M059J (cell line): ENCODE results near the gene AFMID. TPM values are rescaled to one million over a fixed set of nuclear protein-coding genes. Genes with fewer than 3 reads are reported as not detected.
"Not testable (repeated sequence)": the region's sequence is repeated elsewhere in the genome, so short reads cannot be mapped to it uniquely, and the experiment has no call there.

ENCODE experiments used
- DNase-seq: peaks from one replicate; pipeline ENCODE4 v3.0.0-alpha.2; 2012; ENCODE audit warnings: low read depth
- total RNA-seq: library from RNA; depleted of rRNA; stranded (reverse); fragments of >200 nt; shearing (Covaris generic); gene quantifications from 2 replicates; pipeline ENCODE4 v1.2.3, GENCODE V29; 2014

AFMID gene
- total RNA-seq, 1 experiment from 2014 or later, result 9.7 TPM

DNA sequence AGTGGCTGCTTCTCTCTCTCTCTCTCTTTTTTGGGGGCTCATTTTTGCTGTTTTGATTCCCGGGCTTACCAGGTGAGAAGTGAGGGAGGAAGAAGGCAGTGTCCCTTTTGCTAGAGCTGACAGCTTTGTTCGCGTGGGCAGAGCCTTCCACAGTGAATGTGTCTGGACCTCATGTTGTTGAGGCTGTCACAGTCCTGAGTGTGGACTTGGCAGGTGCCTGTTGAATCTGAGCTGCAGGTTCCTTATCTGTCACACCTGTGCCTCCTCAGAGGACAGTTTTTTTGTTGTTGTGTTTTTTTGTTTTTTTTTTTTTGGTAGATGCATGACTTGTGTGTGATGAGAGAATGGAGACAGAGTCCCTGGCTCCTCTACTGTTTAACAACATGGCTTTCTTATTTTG is 36.6 kb downstream of the AFMID start:
- no peak for DNase-seq

DNA sequence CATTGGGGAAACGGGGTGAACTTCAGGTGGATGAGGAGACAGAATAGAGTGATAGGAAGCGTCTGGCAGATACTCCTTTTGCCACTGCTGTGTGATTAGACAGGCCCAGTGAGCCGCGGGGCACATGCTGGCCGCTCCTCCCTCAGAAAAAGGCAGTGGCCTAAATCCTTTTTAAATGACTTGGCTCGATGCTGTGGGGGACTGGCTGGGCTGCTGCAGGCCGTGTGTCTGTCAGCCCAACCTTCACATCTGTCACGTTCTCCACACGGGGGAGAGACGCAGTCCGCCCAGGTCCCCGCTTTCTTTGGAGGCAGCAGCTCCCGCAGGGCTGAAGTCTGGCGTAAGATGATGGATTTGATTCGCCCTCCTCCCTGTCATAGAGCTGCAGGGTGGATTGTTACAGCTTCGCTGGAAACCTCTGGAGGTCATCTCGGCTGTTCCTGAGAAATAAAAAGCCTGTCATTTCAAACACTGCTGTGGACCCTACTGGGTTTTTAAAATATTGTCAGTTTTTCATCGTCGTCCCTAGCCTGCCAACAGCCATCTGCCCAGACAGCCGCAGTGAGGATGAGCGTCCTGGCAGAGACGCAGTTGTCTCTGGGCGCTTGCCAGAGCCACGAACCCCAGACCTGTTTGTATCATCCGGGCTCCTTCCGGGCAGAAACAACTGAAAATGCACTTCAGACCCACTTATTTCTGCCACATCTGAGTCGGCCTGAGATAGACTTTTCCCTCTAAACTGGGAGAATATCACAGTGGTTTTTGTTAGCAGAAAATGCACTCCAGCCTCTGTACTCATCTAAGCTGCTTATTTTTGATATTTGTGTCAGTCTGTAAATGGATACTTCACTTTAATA is 37.3 kb downstream of the AFMID start:
- no peak for DNase-seq

DNA sequence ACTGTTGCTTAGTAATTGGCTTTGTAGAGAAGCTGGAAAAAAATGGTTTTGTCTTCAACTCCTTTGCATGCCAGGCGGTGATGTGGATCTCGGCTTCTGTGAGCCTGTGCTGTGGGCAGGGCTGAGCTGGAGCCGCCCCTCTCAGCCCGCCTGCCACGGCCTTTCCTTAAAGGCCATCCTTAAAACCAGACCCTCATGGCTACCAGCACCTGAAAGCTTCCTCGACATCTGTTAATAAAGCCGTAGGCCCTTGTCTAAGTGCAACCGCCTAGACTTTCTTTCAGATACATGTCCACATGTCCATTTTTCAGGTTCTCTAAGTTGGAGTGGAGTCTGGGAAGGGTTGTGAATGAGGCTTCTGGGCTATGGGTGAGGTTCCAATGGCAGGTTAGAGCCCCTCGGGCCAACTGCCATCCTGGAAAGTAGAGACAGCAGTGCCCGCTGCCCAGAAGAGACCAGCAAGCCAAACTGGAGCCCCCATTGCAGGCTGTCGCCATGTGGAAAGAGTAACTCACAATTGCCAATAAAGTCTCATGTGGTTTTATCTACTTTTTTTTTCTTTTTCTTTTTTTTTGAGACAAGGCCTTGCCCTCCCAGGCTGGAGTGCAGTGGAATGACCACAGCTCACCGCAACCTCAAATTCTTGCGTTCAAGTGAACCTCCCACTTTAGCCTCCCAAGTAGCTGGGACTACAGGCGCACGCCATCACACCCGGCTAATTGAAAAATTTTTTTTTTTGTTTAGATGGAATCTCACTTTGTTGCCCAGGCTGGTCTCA is 38.1 kb downstream of the AFMID start:
- no peak for DNase-seq

DNA sequence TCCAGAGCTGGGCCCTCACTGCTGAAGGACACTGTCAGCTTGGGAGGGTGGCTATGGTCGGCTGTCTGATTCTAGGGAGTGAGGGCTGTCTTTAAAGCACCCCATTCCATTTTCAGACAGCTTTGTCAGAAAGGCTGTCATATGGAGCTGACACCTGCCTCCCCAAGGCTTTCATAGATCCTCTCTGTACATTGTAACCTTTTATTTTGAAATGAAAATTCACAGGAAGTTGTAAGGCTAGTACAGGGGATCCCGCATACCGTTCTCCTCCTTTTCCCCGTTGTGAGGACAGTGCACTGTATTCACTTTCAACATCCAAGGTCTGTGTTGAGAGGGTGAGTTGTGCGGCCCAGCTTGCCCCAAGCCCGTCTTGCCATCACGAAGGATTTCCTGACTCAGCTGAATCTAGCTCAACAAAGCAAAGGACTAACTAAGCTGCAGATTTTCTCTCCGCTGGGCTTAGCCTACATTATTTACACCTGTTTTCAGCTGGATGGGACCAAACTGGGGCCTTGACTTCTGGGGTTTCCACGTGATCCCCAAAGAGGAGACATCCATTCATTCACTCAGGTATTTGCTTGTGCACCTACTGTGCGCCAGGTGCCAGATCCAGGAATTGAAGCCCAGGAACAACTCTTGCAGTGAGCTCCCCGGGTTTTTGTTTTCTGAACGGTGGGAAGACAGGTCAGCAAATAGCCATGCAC is 39.0 kb downstream of the AFMID start:
- no peak for DNase-seq

DNA sequence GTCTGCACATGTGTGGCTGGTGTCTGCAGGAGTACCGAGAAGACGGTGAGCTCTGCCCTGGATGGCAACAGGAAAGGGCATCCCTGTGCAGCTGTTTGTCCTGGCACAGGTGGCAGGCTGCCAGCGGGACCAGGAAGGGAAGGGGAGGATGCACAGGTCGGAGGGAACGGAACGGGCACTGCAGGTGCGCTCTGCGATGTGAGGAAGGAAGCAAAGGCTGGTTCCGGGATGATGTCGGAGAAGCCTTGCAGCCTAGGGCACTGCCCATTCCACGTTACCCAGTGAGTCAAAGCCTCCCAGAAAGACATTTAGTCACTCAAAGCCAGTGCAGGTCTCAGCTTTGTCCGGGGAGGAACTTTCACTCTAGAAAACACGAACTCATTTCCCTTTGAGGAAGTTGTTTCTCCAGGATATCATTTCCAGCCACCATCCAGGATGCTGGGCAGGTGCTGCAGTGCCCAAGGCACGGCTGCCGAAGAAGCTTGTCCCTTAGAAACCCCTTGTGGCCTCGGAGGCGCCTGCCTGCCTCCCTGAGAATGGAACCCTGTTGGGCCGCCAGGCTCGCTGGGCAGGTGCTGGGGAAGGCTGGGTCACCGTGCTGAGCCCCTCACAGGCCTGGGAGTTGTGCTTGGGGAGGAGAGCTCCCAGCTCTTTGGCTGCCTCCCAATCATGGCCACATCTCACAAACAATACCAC is 39.7 kb downstream of the AFMID start:
- peak; percentile 31 for DNase-seq

DNA sequence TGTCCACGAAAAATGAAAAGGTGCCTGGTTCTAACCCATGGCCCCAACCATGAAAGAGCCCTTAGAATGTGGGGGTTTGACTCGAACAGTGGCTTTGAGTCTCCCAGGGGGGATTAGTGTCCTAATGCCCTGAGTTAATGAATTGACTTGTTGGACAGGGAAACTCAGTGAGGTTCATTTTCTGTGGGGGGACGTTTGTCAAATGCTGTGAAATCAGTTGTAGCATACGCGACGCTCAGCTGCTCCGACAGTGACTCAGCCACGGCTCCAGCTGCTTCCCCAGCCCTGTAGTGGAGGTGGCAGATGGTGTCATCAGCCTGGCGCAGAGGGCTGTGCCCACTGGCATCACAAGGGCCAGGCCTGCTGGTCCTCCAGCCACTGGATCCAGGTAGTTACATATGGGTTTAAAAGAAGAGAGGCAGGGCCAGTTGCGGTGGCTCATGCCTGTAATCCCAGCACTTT is 40.3 kb downstream of the AFMID start:
- peak; percentile 46 for DNase-seq

DNA sequence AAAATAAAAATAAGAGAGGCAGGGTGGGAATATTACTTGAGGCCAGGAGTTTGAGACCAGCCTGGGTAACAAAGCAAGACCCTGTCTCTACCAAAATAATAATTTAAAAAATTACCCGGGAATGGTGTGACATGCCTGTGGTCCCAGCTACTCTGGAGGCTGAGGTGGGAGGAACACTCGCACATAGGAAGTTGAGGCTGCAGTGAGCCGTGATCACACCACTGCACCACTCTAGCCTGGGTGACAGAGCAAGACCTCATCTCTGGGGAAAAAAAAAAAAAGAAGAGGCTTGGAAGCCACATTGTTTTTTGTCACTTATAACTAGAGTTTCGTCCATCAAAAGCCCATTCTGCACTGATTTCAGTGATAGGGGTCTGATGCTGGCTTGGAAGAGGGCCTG is 41.0 kb downstream of the AFMID start:
- DNase-seq, result no peak

DNA sequence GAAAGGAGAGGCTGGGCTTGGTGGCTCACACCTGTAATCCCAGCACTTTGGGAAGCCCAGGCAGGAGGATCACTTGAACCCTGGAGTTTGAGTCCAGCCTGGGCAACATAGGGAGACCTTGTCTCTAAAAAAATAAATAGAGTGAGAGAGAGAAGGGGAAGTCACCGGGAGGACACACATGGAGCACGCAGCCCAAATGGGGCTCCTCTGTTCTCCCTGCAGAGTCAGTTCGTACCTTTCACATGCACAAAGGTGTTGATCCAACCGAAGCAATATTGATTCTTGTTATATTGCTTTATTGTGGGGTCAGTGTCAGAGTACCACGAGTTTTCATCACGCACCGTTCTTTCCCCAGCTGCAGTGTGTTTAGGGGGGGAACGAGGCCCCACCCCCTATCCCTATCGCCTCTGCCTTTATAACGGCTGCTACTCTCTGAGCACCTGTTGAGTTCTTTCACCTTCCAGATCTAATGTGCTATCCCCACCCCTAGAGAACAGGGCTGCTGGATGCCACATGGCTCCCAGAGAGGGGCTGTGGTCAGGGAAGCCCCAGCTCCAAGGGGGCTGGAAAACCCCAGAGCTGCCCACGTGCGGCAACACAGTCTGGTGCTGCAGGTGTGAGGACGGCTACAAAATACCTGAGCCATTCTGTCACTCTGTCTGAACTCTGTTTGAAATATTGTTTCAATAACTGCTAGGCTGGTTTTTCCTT is 43.2 kb downstream of the AFMID start:
- no peak for DNase-seq

DNA sequence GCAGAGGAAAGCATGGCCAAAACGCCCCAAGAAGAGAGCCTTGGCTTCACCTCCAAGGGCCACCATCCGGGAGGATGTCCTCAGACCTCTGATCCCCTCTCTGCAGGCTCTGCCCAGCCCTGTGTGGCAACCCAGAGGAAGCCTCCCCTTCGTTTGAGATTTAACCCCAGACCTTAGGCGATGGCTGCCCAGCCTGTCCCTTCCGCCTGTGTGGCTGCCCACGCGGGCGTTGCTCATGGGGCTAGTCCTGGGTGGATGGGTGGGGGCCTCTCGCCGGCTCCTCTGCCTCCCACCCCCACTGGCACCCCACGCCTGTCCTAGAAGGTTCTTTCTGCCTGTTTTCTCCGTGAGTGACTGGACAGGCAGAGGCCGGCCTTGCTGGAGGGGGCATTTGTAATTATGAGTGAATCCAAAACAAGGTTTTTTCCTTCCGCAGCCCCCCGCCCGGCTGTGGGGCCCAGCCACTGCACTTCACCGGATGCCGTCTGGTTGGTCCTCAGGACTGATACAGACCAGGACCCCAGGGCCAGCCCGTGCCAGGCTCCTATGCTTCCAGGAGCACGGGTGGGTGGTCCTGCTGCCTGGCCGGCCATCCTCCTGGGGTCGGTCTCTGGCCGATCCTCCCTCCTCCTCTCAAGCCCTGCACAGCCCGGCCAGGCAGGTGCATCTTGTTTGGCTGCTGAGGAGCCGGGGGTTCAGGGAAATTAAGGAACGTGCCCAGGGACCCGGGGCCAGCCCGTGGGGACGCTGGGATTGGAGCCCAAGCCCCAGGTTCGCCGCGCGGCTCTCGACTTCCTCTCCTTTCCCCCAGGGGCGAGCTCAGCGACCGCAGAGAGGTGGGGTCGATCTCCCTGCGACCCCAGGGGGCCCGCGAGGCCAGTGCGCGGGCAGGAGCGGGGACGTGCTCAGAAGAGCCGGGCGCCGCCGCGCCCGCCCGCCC is 44.1 kb downstream of the AFMID start, which contains the start of gene TMEM235:
Gene TMEM235 (plus strand): TSS at position 636 of the 940 bp plus-strand sequence. CDS start 393 bp downstream, outside the sequence.
- DNase-seq, result no peak

DNA sequence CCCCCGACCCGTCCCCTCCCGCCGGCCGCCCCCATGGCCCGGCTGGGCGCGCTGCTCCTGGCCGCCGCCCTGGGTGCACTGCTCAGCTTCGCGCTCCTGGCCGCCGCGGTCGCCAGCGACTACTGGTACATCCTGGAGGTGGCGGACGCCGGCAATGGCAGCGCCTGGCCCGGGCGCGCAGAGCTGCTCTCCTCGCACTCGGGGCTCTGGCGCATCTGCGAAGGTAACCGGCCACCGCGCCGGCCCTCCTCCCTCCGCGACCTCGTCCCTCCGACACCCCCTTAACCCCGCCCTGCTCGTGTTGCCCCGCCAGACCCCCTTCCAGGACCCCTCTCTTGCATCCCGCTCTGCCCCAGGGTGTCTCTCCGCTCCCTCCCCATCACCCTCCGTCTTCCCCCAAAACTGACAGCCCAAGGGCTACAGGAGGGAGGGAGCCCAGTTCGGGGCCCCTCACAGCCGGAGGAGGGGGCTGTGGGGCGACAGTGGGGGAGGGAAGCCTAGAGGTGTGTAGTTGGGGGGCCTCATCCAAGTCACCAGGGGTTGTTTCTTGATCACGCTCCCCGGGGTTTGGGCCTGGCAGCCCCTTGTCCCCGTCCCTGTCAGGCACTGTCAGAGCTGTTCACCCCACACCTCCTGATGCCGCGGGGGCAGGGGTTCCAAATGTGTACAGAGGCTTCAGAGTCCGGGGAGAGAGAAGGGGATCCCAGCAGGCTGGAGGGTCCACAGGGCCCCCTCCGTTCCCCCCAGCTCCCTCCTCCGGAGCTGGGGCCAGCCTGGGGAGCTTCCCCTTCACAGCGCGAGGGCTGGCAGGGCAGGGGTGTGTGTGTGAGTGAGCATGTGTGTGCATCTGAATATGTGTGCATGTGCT is 45.1 kb downstream of the AFMID start:
- DNase-seq, result no peak

DNA sequence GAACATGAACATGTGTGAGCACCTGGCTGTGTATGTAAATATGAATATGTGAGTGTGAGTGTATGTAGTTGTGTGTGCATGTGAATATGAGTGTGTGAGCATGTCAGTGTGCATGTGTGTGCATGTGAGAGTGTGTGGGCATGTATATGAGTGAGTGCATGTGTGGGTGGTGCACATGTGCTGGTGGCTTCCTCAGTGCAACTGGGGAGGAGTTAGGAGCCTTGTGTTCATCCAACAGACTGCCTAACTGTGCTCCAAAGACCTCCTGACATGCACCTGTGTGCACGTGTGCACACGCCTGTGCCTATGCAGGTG is 45.7 kb downstream of the AFMID start:
- DNase-seq, result no peak

DNA sequence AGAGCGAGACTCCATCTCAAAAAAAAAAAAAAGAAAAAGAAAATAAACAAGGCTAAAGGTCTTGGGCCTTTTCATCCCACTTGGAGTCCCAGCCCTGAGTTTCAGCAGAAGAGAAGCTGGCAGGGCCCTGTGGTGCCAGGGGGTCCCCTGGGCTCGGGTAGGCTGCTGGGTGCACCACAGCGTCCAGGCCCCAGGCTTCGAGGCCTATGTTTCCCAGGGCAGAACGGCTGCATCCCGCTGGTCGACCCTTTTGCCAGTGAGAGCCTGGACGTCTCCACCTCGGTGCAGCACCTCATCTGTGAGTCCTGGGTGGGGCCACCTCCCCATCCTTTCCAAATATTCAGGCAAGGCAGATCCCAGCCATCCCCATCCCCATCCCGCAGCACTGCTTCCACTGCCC is 46.5 kb downstream of the AFMID start:
- no peak for DNase-seq

DNA sequence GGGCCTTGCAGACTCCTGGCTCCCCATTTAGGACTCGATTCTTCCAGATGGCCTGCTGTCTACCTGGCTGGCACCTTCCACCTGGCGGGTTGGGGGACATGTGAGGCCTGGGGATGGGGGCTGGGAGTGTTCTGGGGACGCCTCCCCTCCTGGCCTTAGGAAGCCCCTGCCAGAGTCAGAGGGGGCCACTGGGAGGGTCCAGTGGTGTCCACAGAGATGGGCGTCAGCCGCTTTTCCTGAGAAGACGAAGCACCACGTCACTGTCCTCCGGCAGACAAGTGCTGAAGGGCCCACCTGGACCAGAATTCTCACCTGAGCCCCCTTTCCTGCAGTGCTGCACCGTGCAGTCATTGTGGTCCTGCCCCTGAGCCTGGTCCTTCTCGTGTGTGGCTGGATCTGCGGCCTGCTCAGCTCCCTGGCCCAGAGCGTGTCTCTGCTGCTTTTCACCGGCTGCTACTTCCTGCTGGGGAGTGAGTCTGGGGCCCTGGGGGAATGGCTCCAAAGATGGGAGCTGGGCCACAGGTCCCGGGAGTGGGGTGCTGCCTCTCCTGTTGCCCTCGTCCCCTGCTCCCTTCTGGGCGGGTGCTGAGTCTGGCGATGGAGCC is 47.2 kb downstream of the AFMID start:
- no peak for DNase-seq

DNA sequence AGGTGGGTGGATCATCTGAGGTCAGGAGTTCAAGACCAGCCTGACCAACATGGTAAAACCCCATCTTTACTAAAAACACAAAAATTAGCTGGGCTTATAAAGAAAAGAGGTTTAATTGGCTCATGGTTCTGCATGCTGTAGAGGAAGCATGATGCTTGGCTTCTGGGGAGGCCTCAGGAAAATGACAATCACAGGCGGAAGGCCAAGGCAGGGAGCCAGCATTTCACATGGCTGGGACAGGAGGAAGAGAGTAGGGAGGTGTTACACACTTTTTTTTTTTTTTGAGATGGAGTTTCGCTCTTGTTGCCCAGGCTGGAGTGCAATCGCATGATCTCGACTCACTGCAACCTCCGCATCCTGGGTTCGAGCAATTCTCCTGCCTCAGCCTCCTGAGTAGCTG is 47.9 kb downstream of the AFMID start:
- DNase-seq, result not testable (repeated sequence)

DNA sequence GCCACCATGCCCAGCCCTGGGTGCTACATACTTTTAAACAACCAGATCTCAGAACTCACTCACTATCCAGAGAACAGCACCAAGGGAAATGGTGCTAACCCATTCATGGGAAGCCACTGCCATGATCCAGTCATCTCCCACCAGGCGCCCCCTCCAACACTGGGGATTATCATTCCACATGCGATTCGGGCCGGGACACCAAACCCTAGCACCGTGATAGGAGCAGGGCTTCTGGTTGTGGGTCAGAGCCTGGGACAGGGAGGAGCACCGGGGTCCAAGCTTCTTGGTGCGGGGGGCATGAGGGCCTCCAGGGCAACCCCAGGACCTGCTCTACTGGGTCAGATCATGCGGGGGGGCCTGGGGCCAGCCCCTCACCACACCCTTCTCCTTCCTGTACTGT is 48.7 kb downstream of the AFMID start:
- no peak for DNase-seq

DNA sequence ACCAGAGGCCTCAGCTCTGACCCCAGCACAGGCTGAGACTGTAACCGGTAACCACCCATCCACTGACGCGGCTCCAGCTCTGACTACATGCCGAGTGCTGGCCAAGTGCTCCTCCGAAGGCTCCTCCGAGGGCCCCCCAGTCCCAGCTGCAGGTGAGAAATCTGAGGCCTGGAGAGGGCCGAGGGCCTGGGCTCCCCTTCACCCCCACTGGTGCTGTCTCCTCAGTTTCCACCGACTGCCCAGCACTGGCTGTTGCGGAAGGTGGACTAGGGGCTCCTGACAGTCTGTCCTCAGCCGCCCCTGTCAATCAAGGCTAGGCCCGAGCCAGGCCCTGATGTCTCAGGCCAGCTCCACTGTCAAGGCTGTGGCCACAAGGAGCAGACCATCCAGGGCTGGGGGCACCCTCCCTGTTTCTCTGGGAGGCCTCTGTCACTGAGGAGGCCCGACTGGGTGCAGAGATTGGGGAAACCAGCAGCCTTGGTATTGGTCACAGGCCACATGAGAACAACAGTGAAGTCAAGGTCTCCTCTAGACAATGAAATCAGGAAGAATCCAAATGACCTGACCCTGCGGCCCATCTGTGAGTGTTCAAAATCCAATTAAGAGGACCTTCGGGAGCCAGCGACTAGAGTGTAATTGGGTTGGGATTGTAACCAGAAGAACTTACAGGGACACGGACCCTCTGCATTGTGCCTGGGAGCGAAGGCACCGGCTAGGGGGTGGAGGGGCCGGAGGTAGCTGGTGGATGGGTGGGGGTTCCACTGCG is 49.4 kb downstream of the AFMID start:
- DNase-seq, result no peak

DNA sequence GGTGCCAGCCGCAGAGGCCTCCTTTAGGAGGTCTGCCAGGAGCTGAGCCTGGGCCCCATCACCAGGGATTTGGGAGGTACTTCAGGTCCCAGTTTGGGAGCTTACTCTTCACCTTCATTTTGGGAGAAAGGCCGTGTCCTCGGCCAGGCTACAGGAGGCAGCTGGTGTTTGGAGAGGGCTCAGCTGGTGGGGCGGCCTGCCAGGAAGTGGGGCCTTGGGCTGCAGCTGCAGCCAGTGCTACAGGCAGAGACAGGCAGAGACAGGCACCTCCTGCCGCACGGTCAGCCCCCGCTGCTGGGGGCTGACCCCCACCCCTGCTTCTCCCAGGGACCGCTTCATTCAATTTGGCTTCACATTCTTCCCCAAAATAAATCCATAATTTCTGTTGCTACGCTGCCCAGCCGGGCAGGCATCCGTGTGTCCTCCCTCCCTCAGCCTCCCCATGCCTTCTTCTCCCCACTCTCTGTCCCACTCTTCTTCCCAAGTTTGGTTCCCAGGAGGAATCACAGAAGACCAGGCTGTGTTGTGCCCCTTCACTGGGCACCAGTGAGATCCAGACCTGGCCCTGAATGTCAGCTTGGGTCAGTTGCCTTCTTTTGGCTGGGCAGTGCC is 50.3 kb downstream of the AFMID start:
- no peak for DNase-seq
